Neural crest cell (in vitro differentiated cells): Measurements from ENCODE around the gene FHOD1. TPM values are rescaled to one million over a fixed set of nuclear protein-coding genes. Genes with fewer than 3 reads are reported as not detected.

Experiments used
- DNase-seq: peaks from one replicate; pipeline ENCODE4 v3.0.0; 2021; ENCODE audit warnings: low read depth, mixed read lengths, low spot score
- H3K27ac Mint-ChIP-seq: one replicate; pipeline ENCODE4 v1.8.0; 2021; ENCODE audit warnings: mild to moderate bottlenecking, mixed read lengths; ENCODE audit not compliant: unreplicated experiment
- H3K27me3 Mint-ChIP-seq: 2 replicates; pipeline ENCODE4 v1.8.0; 2021; ENCODE audit warnings: low read depth, mild to moderate bottlenecking, mixed read lengths
- H3K36me3 Mint-ChIP-seq: 2 replicates; pipeline ENCODE4 v1.8.0; 2021; ENCODE audit warnings: low read depth, mild to moderate bottlenecking, mixed read lengths
- H3K4me1 Mint-ChIP-seq: 2 replicates; pipeline ENCODE4 v1.8.0; 2021; ENCODE audit warnings: mixed read lengths
- H3K4me3 Mint-ChIP-seq: one replicate; pipeline ENCODE4 v1.8.0; 2021; ENCODE audit warnings: mild to moderate bottlenecking, mixed read lengths
- H3K9me3 Mint-ChIP-seq: 2 replicates; pipeline ENCODE4 v1.8.0; 2021; ENCODE audit warnings: mixed read lengths
- CTCF ChIP-seq: fragments of 200-600 bp; sonication (generic); conservative IDR thresholded peaks from 2 replicates; pipeline ENCODE4 v1.5.0; 2021; ENCODE audit warnings: antibody characterized with exemption, mild to moderate bottlenecking
- total RNA-seq: library from RNA; stranded (reverse); gene quantifications from 2 replicates; pipeline ENCODE4 v1.2.1, GENCODE V29; 2021

Gene FHOD1
- total RNA-seq, 1 donor from 2014 or later = 45.5 TPM

- no peak overlapping the region for H3K27ac Mint-ChIP-seq
- H3K9me3 Mint-ChIP-seq = no peaks in the 10 kb centered on the region
- peaks cover 14% of the 10 kb centered on the region for H3K4me1 Mint-ChIP-seq
- DNase-seq = no peak
- H3K27me3 Mint-ChIP-seq = no peaks in the 10 kb centered on the region
- no peak overlapping the region for H3K4me3 Mint-ChIP-seq
- H3K36me3 Mint-ChIP-seq = peaks cover 12% of the 10 kb centered on the region
- TF ChIP-seq CTCF = no peak
Observed at GRCh38 chr16:67238278-67238575, 9.1 kb downstream of the FHOD1 start.

- H3K27ac Mint-ChIP-seq = no peak overlapping the region
- peaks cover 14% of the 10 kb centered on the region for H3K4me1 Mint-ChIP-seq
- DNase-seq = no peak
- TF ChIP-seq CTCF = no peak
- H3K36me3 Mint-ChIP-seq = peaks cover 12% of the 10 kb centered on the region
- H3K27me3 Mint-ChIP-seq = no peaks in the 10 kb centered on the region
- H3K4me3 Mint-ChIP-seq = no peak overlapping the region
- no peaks in the 10 kb centered on the region for H3K9me3 Mint-ChIP-seq
Observed at GRCh38 chr16:67237396-67238277, 9.6 kb downstream of the FHOD1 start.

GRCh38 chr16:67236563-67237395 lies 10.5 kb downstream of the FHOD1 start:
- peak; percentile 42 for DNase-seq
- Mint-ChIP-seq H3K27ac (no peak overlapping the region), H3K4me3 (no peak overlapping the region), H3K36me3 (peaks cover 12% of the 10 kb centered on the region), H3K9me3 (no peaks in the 10 kb centered on the region), H3K4me1 (peaks cover 14% of the 10 kb centered on the region), H3K27me3 (no peaks in the 10 kb centered on the region)
- no peak for TF ChIP-seq CTCF

- peaks cover 12% of the 10 kb centered on the region for H3K36me3 Mint-ChIP-seq
- no peak for TF ChIP-seq CTCF
- H3K27ac Mint-ChIP-seq = peak overlapping the region; percentile 78
- no peak overlapping the region for H3K4me3 Mint-ChIP-seq
- H3K27me3 Mint-ChIP-seq = no peaks in the 10 kb centered on the region
- no peaks in the 10 kb centered on the region for H3K9me3 Mint-ChIP-seq
- peaks cover 9% of the 10 kb centered on the region for H3K4me1 Mint-ChIP-seq
- no peak for DNase-seq
Observed at GRCh38 chr16:67235816-67236562, 11.3 kb downstream of the FHOD1 start.

GRCh38 chr16:67234180-67234597 lies 13.1 kb downstream of the FHOD1 start:
- DNase-seq = no peak
- no peaks in the 10 kb centered on the region for H3K27me3 Mint-ChIP-seq
- no peak overlapping the region for H3K27ac Mint-ChIP-seq
- H3K4me1 Mint-ChIP-seq = peaks cover 9% of the 10 kb centered on the region
- H3K9me3 Mint-ChIP-seq = no peaks in the 10 kb centered on the region
- H3K4me3 Mint-ChIP-seq = no peak overlapping the region
- TF ChIP-seq CTCF = no peak
- H3K36me3 Mint-ChIP-seq = peaks cover 14% of the 10 kb centered on the region
